ENCODE results near the gene COIL. TPM values are rescaled to one million over a fixed set of nuclear protein-coding genes. Genes with fewer than 3 reads are reported as not detected.

The COIL gene
- total RNA-seq, 1 donor: 13.3 TPM

DNA sequence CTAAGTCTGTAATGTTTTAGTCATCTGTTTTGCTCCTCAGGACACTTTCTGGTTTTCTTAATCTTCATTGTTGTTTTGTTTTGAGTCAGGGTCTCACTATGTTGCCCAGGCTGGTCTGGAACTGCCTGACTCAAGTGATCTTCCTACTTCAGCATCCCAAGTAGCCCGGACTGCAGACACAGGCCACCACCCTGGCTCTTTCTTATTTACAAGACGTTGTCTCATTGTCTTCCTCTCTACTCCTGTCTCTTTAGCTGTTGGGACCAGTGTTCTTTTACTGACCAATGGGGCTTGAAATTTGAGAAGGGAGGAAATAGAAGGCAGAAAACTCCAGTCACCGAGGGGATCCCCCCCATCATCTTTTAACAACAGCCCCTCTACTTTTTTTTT, 18.2 kb upstream of the COIL start:
- peak; percentile 5 for DNase-seq (ENCODE audit: low read depth)
- no peak for TF ChIP-seq CTCF (IDR thresholded peaks at IDR 0.05; ENCODE audit: insufficient read depth, low read length)
- peak overlapping the region; percentile 90 for H3K4me3 ChIP-seq (ENCODE audit: low read depth, low read length)

DNA sequence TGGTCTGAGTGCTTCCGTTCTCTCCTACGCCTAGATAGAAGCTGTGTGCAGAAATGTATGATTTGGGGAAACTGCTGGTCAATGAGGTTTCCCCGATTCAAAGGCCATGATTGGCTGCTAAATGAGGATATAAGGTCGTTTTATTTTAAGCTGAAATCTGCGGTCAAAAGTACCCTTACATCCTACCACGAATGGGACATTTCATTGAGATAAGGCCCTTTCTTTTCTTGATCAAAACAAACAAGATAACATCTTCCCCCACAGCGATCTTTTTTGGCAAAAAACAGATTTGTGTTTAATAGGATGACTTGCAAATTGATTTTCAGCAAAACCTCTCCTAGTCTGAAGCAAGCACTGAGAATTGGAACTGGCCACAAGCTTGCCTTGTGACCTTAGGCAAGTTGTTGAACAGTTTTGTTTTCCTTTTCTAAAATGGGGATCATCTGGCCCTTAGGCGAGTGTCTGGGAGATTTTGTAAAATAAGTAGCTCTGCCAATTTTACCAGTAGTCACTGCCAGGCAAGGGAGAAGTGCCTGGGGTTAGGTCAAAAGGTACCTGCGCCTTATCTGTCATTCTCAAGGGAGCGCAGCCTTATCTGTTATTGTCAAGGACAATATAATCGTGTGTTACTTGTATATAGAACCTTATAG, 17.7 kb upstream of the COIL start:
- peak; percentile 39 for DNase-seq (ENCODE audit: low read depth)

DNA sequence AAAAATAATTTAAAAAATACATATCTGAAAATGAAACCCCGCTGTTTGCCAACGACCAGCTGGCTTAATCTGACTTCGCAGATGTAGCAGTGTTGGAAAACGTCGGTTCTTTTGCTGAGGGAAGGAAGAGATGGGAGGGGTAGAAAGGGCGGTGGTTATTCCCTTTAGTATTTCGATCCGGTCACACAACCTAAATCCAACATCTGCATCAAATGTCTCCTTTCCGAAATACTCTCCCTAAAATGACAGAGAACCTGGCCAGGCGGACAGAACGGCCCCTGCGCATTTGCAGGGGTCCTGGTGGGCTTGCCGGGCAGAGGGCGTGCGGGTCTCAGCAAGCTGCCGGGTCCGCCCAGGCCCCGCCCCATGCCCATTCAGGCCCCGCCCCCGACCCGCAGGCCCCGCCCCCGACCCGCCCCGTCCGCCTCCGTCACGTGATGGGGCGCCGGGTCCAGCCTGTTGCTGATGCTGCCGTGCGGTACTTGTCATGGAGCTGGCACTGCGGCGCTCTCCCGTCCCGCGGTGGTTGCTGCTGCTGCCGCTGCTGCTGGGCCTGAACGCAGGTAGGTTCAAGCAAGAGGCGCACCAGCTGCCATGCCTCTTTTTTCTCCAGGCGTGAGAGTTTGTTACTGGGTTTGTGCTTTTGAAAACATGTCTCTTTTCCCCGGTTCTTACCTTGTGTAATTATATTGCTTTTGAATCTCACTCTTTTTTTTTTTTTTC, 17.0 kb upstream of the COIL start, which contains the start of gene SCPEP1:
Gene SCPEP1, plus strand, starts transcription at position 459 of the 723 bp plus-strand sequence. Its CDS starts 29 bp downstream, at position 488.
- TF ChIP-seq CTCF (IDR thresholded peaks at IDR 0.05; ENCODE audit: insufficient read depth, low read length): no peak
- H3K4me3 ChIP-seq (ENCODE audit: low read depth, low read length): peak within 1 kb of the TSS; percentile 90
- peak; percentile 72 for DNase-seq (ENCODE audit: low read depth)

More for the DNA sequence above, 17.7 kb upstream of the COIL start:
- peak overlapping the region; percentile 90 for H3K4me3 ChIP-seq (ENCODE audit: low read depth, low read length)
- no peak for TF ChIP-seq CTCF (IDR thresholded peaks at IDR 0.05; ENCODE audit: insufficient read depth, low read length)

- TF ChIP-seq CTCF (IDR thresholded peaks at IDR 0.05; ENCODE audit: insufficient read depth, low read length): no peak
- peak overlapping the region; percentile 90 for H3K4me3 ChIP-seq (ENCODE audit: low read depth, low read length)
- DNase-seq (ENCODE audit: low read depth): peak; percentile 23
Observed at GRCh38 chr17:56976941-56977608, 16.2 kb upstream of the COIL start.

GRCh38 chr17:56975656-56976055, 14.8 kb upstream of the COIL start:
- H3K4me3 ChIP-seq (ENCODE audit: low read depth, low read length): no peak overlapping the region
- TF ChIP-seq CTCF (IDR thresholded peaks at IDR 0.05; ENCODE audit: insufficient read depth, low read length): no peak
- no peak for DNase-seq (ENCODE audit: low read depth)

- TF ChIP-seq CTCF (IDR thresholded peaks at IDR 0.05; ENCODE audit: insufficient read depth, low read length): no peak
- H3K4me3 ChIP-seq (ENCODE audit: low read depth, low read length): no peak overlapping the region
- DNase-seq (ENCODE audit: low read depth): no peak
Observed at GRCh38 chr17:56974055-56974454, 13.2 kb upstream of the COIL start.
